Activated CD4-positive, alpha-beta T cell treated with anti-CD3 and anti-CD28 coated beads, Interleukin-2, amount 50 U/mL, for 1 hour (primary cell): ENCODE data around the gene TBC1D5.
"Not testable (repeated sequence)": the region's sequence is repeated elsewhere in the genome, so short reads cannot be mapped to it uniquely, and the experiment has no call there.

Experiments
- DNase-seq: peaks from one replicate; pipeline ENCODE4 v3.0.0-alpha.2; 2020

Gene TBC1D5

DNA sequence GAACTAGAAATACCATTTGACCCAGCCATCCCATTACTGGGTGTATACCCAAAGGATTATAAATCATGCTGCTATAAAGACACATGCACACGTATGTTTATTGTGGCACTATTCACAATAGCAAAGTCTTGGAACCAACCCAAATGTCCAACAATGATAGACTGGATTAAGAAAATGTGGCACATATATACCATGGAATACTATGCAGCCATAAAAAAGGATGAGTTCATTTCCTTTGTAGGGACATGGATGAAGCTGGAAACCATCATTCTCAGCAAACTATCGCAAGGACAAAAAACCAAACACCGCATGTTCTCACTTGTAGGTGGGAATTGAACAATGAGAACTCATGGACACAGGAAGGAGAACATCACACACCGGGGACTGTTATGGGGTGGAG, 210.0 kb downstream of the TBC1D5 start:
- not testable (repeated sequence) for DNase-seq

GRCh38 chr3:17529677-17530076, 212.8 kb downstream of the TBC1D5 start:
- no peak for DNase-seq

GRCh38 chr3:17518189-17519059, 224.0 kb downstream of the TBC1D5 start:
- no peak for DNase-seq

GRCh38 chr3:17515445-17516234, 226.8 kb downstream of the TBC1D5 start:
- no peak for DNase-seq

DNA sequence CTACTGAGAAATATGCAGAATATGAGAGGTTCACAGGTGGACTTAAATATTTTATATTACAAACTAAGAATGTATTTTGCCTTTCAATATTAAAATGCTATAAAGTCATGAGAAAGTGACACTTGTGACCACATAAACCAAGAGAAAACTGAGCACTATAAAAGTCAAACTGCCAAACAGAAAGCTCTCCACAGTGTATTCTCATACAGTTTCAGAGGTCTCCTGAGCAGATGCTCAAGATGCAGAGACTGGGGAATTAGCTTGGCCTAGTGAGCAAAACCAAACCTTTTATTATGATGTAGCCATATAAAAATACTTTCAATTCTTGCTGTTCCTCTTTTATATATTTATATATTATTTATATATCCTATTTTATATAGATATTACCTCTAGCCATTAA, 227.8 kb downstream of the TBC1D5 start:
- DNase-seq = no peak

DNA sequence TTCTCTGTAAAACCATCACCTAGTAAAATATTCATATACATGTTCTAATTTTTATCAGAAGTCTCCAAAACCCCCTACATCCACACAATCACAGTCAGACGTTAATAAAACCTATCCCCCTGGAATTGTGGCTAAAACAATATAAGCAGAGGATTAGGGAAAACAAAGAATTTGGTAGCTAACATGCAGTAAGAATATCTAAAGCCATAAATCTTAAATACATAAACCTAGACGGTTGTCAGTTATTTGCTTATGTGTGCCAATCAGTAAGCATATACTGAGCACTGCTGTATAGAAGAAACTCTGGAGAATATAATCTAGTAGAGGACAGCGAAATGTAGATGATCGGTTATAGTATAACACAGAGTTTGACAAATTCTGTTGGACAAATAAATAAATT, 232.2 kb downstream of the TBC1D5 start:
- no peak for DNase-seq

DNA sequence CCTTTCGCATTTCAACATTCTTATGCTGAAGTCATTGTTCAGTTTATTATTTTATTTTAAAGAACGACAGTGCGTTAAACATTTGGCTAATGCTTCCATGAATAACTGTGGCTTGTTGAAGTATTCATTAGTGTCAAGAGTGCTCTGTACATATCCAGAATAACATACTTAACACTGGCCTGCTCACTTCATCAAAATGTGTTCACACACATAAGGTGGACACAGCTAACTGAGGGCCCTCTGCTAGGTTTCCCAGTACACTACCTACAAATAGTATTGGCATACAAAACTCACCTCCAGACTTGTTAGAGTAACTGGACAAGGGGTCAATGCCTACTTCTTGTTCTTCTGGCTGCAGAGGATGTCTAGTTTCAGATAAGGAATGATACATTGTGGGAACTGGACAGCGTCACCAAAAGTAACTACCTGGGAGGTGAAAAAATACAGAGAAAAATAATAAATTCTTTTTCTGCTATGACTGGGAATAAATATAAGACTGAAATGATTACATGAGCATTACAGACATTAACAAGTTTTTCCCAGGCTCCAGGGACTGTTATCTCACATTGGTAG, 234.2 kb downstream of the TBC1D5 start:
- DNase-seq = no peak

DNA sequence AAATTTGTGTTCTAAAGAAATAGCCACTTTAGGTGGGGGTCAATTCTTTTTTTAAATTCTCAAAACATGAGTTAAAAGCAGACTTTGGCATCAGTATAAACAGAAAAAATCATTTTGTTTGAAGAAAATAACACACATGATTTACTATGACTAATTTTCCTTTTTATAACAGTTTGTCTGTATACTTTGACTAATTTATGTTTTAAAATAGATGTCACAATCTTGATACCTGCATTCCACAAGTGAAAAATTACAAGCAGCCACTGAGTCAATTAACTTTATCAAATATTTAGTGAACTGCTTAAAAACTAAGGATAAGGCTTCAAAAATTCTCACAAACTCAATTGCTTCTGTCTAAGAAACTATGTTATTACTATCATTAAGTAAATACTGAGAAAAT, 235.0 kb downstream of the TBC1D5 start:
- DNase-seq = no peak

GRCh38 chr3:17505856-17506255, 236.6 kb downstream of the TBC1D5 start:
- no peak for DNase-seq

- no peak for DNase-seq
These were observed 240.7 kb downstream of the TBC1D5 start for GRCh38 chr3:17501745-17502144.

GRCh38 chr3:17500618-17501017, 241.8 kb downstream of the TBC1D5 start:
- no peak for DNase-seq

DNA sequence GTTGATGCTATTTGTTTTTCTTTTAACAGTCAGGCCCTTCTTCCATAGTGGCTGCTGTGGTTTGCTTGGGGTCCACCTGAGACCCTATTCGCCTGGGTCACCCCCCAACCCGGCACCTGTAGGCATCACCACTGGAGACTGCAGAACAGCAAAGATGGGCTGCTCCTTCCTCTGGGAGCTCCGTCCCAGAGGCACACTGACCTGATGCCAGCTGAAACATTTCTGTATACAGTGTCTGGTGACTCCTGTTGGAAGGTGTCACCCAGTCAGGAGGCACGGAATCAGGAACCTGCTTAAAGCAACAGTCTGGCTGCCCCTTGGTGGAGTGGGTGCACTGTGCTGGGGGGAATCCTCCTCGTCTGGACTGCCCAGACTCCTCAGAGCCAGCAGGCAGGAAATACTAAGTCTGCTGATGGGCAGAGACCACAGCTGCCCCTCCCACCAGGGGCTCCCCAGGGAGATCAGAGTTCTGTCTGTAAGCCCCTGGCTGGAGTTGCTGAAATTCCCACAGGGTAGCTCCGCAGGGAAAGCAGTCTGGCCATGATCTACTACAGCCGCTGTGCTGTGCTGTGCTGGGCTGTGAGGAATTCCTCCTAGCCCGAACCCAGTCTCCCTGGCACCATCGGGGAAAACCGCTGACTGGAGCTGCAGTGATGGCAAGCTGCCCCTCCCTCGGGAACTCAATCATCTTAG, 248.2 kb downstream of the TBC1D5 start:
- no peak for DNase-seq

GRCh38 chr3:17491601-17492000, 250.8 kb downstream of the TBC1D5 start:
- no peak for DNase-seq

DNA sequence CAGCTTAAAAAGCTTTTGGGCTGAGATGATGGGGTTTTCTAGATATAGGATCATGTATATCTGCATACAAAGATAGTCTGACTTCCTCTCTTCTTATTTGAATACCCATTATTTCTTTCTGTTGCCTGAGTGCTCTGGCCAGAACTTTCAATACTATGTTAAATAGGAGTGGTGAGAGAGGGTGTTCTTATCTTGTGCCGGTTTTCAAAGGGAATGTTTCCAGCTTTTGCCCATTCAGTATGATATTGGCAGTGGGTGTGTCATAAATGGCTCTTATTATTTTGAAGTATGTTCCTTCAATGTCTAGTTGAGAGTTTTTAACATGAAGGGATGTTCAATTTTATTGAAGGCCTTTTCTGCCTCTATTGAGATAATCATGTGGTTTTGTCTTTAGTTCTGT, 251.2 kb downstream of the TBC1D5 start:
- DNase-seq = not testable (repeated sequence)

DNA sequence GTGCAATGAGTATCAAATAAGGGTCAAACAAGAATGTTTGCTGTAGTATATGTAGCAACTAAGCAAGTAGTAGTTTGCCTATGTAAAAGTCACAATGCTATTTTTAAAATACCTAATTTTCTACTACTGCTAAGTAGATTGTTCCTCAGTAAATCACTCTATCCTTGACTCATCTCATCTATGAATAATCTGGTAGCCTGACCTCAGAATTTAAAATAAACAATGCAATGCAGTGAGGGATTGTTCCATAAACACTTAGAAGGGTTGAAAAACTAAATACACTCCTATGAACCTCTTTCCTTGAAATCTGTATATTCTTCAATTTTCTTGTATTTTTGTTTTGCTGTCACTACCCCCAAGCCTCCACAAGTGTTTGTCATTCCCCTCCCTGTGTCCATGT, 253.3 kb downstream of the TBC1D5 start:
- DNase-seq = no peak

DNA sequence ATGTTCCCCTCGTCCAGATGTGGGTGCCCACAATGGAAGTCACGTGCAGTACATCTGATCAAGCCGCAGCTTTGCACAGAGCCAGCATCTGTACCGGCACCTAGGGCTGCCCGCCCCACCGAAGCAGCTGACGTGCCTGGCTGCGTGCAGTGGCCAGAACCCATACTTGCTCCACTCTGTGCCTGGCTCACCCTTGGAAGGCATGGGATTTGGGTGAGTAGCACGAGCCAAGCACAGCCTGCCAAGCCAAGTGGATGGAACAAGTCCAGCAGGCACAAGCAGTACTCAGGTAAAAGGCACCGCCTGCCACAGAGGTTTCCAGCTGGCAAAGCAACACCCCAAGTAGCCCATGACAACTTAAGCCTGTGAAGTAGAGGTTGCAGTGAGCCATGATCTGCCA, 261.3 kb downstream of the TBC1D5 start:
- no peak for DNase-seq

GRCh38 chr3:17479681-17480405, 262.6 kb downstream of the TBC1D5 start:
- DNase-seq = no peak

- no peak for DNase-seq
These were observed 263.8 kb downstream of the TBC1D5 start for GRCh38 chr3:17478673-17479072.

- no peak for DNase-seq
These were observed 268.7 kb downstream of the TBC1D5 start for GRCh38 chr3:17473761-17474160.

DNA sequence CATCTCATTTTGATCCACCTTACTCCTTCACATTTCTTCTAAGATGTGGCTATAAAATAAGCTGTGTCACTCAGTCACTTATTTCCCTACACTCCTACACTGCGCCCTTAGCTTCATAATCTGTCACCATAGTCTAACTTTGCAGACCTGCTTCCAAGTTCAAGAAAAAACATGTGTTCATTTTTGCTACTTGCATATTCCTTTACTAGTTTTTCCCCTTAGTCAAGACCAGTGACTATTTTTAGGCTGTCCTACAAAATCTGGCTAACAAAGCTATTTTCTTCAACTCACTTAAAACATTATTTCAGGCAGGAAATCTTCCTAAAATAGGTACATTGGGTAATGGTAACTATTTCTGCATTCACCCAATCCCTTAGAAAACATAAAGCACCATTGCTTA, 272.5 kb downstream of the TBC1D5 start:
- DNase-seq = no peak

- no peak for DNase-seq
These were observed 272.9 kb downstream of the TBC1D5 start for GRCh38 chr3:17469520-17469919.

GRCh38 chr3:17466028-17466427, 276.4 kb downstream of the TBC1D5 start:
- DNase-seq = no peak
